ENCODE results near the gene MADD.

DNA sequence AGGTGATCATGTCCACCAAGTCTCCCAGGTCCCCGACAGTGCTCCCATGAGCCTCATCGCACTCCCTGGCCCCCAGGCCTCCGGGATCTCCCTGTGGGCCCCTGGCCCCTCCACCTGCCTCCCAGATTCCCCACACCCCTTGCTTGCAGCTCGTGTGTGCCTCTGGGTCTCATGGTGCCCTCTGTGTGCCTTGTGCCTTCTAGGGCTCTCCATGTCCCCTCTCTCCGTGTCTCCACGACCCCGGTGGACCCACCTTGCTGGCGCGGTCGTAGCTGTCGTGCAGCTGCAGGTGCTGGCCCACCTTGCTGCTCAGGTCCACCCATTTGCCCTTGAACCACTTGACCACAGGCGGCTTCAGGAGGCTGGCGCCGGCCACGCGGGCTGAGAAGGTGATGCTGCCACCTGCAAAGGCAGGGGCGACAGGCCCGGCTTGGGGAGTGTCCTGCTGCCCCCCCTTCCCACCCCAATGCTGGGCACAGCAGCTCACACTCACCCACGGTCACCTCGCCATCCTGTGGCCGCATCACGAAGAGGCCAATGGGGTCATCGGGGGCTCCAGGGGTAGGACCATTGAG lies 79.7 kb downstream of the MADD start:
- no peak for TF ChIP-seq POLR2A (IDR thresholded peaks at IDR 0.05)
- TF ChIP-seq, protein P1, sequence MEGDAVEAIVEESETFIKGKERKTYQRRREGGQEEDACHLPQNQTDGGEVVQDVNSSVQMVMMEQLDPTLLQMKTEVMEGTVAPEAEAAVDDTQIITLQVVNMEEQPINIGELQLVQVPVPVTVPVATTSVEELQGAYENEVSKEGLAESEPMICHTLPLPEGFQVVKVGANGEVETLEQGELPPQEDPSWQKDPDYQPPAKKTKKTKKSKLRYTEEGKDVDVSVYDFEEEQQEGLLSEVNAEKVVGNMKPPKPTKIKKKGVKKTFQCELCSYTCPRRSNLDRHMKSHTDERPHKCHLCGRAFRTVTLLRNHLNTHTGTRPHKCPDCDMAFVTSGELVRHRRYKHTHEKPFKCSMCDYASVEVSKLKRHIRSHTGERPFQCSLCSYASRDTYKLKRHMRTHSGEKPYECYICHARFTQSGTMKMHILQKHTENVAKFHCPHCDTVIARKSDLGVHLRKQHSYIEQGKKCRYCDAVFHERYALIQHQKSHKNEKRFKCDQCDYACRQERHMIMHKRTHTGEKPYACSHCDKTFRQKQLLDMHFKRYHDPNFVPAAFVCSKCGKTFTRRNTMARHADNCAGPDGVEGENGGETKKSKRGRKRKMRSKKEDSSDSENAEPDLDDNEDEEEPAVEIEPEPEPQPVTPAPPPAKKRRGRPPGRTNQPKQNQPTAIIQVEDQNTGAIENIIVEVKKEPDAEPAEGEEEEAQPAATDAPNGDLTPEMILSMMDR (IDR thresholded peaks at IDR 0.05), result no peak

Measured in right lobe of liver (tissue), 4 donors.